Gastrocnemius medialis (tissue), 4 donors: ENCODE results near the gene ANKRD30A.
"Not testable (repeated sequence)": the region's sequence is repeated elsewhere in the genome, so short reads cannot be mapped to it uniquely, and the experiment has no call there.

Source experiments
- CTCF ChIP-seq, 5 experiments: fragments of 450-650 bp in 3 of 5; fragments of 200-600 bp in 2 of 5; sonication (generic) in 2 of 5; IDR thresholded peaks in 4 of 5; conservative IDR thresholded peaks in 1 of 5; 1 replicate in 4 of 5; 2 replicates in 1 of 5; pipeline ENCODE4 v1.5.1; 2016 to 2019; ENCODE audit warnings: antibody characterized with exemption in 5 of 5, mild to moderate bottlenecking in 3 of 5, moderate library complexity in 3 of 5
- POLR2A ChIP-seq, 2 donors: fragments of 450-650 bp; IDR thresholded peaks; one replicate each; pipeline ENCODE4 v1.6.1; 2017; ENCODE audit warnings: antibody characterized with exemption in 2 of 2, mild to moderate bottlenecking in 2 of 2, moderate library complexity in 2 of 2

GRCh38 chr10:37255837-37256236 is 130.4 kb downstream of the ANKRD30A start:
- not testable (repeated sequence) for TF ChIP-seq CTCF (IDR thresholded peaks at IDR 0.05 in 4 of 5, conservative IDR thresholded peaks at IDR 0.05 in 1 of 5); POLR2A (IDR thresholded peaks at IDR 0.05)
